Measurements from ENCODE around the gene SIPA1L3. TPM values are rescaled to one million over a fixed set of nuclear protein-coding genes. Genes with fewer than 3 reads are reported as not detected.
"Not testable (repeated sequence)": the region's sequence is repeated elsewhere in the genome, so short reads cannot be mapped to it uniquely, and the experiment has no call there.

The SIPA1L3 gene
- total and polyA plus RNA-seq, 12 donors, result 2.8 to 24.2 (median 12.3) TPM

DNA sequence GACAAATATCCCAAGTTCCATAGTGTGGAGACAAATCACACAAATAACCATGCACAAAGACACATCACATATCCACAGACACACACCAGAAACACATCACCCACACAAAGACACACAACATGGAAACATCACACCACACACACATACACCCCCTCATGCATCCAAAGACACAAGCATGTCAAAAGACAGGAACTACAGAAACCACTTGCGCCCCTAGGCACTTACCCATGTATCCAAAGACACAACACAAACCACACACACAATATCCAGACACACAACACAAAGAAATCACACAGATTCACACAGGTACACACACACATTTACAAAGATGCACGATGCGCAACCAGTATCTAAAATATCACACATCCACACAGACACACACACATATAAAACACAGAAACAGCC is 316.1 kb downstream of the SIPA1L3 start:
- H3K4me3 ChIP-seq, result peak overlapping the region in 1 of 10 donors; percentile 55
- ATAC-seq (no peak), DNase-seq (no peak)
- no peak overlapping the region for H3K27ac ChIP-seq
- peaks cover 13 to 86% (median 74%) of the 10 kb centered on the region in 7 donors for H3K27me3 ChIP-seq
- H3K4me1 ChIP-seq, result peaks cover 0 to 15% (median 11%) of the 10 kb centered on the region in 9 donors
- intact Hi-C loops (cut with DNase I), result loop anchor here in 5 of 10 donors (5.0 to 10.0 kb wide), 3 partner anchors 78 to 321 kb away; partner anchors contain the start of genes SIPA1L3 (in 2 of the 5) and WDR87 (in 2 of the 5)
- H3K9me3 ChIP-seq, result no peaks in the 10 kb centered on the region
- H3K36me3 ChIP-seq, result no peaks in the 10 kb centered on the region
- 91 to 99% methylated on average over 3 of the region's 3 CpGs for WGBS, 2 donors
- TF ChIP-seq, protein P1, sequence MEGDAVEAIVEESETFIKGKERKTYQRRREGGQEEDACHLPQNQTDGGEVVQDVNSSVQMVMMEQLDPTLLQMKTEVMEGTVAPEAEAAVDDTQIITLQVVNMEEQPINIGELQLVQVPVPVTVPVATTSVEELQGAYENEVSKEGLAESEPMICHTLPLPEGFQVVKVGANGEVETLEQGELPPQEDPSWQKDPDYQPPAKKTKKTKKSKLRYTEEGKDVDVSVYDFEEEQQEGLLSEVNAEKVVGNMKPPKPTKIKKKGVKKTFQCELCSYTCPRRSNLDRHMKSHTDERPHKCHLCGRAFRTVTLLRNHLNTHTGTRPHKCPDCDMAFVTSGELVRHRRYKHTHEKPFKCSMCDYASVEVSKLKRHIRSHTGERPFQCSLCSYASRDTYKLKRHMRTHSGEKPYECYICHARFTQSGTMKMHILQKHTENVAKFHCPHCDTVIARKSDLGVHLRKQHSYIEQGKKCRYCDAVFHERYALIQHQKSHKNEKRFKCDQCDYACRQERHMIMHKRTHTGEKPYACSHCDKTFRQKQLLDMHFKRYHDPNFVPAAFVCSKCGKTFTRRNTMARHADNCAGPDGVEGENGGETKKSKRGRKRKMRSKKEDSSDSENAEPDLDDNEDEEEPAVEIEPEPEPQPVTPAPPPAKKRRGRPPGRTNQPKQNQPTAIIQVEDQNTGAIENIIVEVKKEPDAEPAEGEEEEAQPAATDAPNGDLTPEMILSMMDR (IDR thresholded peaks at IDR 0.05), result no peak

- H3K27ac ChIP-seq, result no peak overlapping the region
- 10 to 11% methylated on average over 13 of the region's 13 CpGs for WGBS, 2 donors
- ATAC-seq (no peak), DNase-seq (no peak)
- no peaks in the 10 kb centered on the region for H3K9me3 ChIP-seq
- peaks cover 0 to 20% (median 16%) of the 10 kb centered on the region in 9 donors for H3K4me1 ChIP-seq
- TF ChIP-seq, protein P1 (IDR thresholded peaks at IDR 0.05), result no peak
- H3K27me3 ChIP-seq, result peaks cover 13 to 86% (median 79%) of the 10 kb centered on the region in 7 donors
- intact Hi-C loops (cut with DNase I), result loop anchor here in 5 of 10 donors (5.0 to 10.0 kb wide), 3 partner anchors 79 to 321 kb away; partner anchors contain the start of genes SIPA1L3 (in 2 of the 5) and WDR87 (in 2 of the 5)
- no peaks in the 10 kb centered on the region for H3K36me3 ChIP-seq
- peak overlapping the region in 9 of 10 donors; percentile 29 to 55 (median 50) for H3K4me3 ChIP-seq
Observed at GRCh38 chr19:38223617-38224013, 316.6 kb downstream of the SIPA1L3 start.

DNA sequence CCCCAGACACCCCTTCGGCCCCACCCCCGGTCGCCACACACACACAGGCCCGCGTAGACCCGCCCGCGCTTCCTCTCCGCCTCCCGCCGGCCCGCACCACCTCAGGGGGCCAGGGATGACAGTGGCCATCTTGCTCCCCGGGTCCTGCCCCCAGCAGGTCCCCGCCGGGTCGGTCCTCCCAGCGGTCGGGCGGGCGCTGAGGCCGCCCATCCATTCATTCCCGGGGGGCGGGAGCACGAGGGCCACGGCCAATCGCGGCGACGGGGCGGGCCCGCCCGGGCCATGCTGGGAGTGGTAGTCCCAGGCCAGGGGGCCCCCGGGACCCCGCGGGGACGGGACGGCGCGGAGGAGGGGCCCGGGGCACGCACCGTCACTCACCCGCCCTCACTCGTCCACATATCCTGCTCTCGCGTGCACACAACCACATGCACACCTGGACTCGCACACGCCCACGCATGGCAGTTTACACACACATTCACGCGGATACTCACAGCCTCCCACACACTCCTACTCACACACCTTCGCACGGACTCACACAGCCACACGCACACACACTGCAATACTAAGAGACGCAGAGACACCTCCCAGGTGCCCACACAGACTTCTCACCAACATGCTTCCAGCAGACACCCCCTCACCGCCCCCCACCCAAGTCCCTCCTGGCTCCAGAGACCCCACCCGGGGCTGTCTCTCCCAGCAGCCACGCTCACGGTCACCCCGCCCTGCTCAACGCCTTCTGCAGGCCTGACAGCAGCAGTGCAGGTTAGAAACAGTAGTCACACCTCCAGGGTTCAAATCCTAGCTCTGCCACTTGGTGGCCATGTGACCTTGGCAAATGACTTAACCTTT is 317.2 kb downstream of the SIPA1L3 start, which contains the start of gene DPF1:
DPF1 (minus strand) TSS at position 209 of the 849 bp plus-strand sequence; CDS start at position 129, 80 bp downstream.
- intact Hi-C loops (cut with DNase I), result loop anchor here in 5 of 10 donors (5.0 to 10.0 kb wide), 3 partner anchors 79 to 322 kb away; partner anchors contain the start of genes SIPA1L3 (in 2 of the 5) and WDR87 (in 2 of the 5)
- Histone ChIP-seq H3K4me3 (peak within 1 kb of the TSS in 9 of 10 donors; percentile 29 to 55 (median 50)), H3K27me3 (peaks cover 13 to 86% (median 81%) of the 10 kb centered on the region in 7 donors), H3K9me3 (no peaks in the 10 kb centered on the region), H3K4me1 (peaks cover 3 to 27% (median 22%) of the 10 kb centered on the region in 9 donors), H3K36me3 (no peaks in the 10 kb centered on the region), H3K27ac (no peak within 1 kb of the TSS)
- ATAC-seq (peak; percentile 48 to 84 (median 74)), DNase-seq (peak; percentile 35 to 50)
- WGBS, 2 donors, result 5% methylated on average over 45 to 61 of the region's 61 CpGs
- TF ChIP-seq, protein P1 (IDR thresholded peaks at IDR 0.05), result no peak

DNA sequence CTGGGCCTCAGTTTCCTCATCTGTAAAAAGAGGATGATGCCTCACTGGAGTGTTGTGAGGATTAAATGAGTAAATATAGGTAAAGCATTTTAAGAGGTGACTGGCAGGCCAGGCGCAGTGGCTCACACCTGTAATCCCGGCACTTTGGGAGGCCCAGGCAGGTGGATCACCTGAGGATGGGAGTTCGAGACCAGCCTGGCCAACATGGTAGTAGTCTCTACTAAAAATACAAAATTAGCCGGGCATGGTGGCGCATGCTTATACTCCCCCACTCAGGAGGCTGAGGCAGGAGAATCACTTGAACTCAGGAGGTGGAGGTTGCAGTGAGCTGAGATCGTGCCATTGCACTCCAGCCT is 317.8 kb downstream of the SIPA1L3 start:
- not testable (repeated sequence) for H3K27ac ChIP-seq, H3K36me3 ChIP-seq, DNase-seq, ATAC-seq, H3K9me3 ChIP-seq, H3K4me3 ChIP-seq
- H3K27me3 ChIP-seq, result peaks cover 13 to 90% (median 84%) of the 10 kb centered on the region in 7 donors
- intact Hi-C loops (cut with DNase I), result loop anchor here in 6 of 10 donors (5.0 to 10.0 kb wide), 3 partner anchors 80 to 323 kb away; partner anchors contain the start of genes SIPA1L3 (in 2 of the 6) and WDR87 (in 2 of the 6)
- WGBS, 2 donors, result 90 to 93% methylated on average over 6 of the region's 6 CpGs
- H3K4me1 ChIP-seq, result peaks cover 3 to 27% (median 23%) of the 10 kb centered on the region in 9 donors
